Stimulated activated CD8-positive, alpha-beta memory T cell treated with anti-CD3 and anti-CD28 coated beads, Interleukin-15, amount 100 ng/mL, for 4 hours (primary cell): ENCODE results near the gene CNGB1.
"Not testable (repeated sequence)": the region's sequence is repeated elsewhere in the genome, so short reads cannot be mapped to it uniquely, and the experiment has no call there.

Experiments
- DNase-seq, 2 donors: peaks; one replicate each; pipeline ENCODE4 v3.0.0-alpha.2; 2020; ENCODE audit warnings: low read depth in 2 of 2

CNGB1 gene

GRCh38 chr16:57889111-57889510 is 81.8 kb downstream of the CNGB1 start:
- DNase-seq: no peak

- no peak for DNase-seq
Measured at GRCh38 chr16:57888128-57888527, 82.8 kb downstream of the CNGB1 start.

GRCh38 chr16:57887711-57888110 is 83.2 kb downstream of the CNGB1 start:
- no peak for DNase-seq

- DNase-seq: no peak
Measured at GRCh38 chr16:57886427-57886826, 84.5 kb downstream of the CNGB1 start.

GRCh38 chr16:57884655-57885133 is 86.2 kb downstream of the CNGB1 start:
- DNase-seq: no peak

- DNase-seq: no peak
Measured at GRCh38 chr16:57883953-57884654, 86.8 kb downstream of the CNGB1 start.

- no peak for DNase-seq
Measured at GRCh38 chr16:57883480-57883879, 87.4 kb downstream of the CNGB1 start.

GRCh38 chr16:57882792-57883191 is 88.1 kb downstream of the CNGB1 start:
- DNase-seq: no peak

GRCh38 chr16:57882206-57882605 is 88.7 kb downstream of the CNGB1 start:
- no peak for DNase-seq

GRCh38 chr16:57878586-57878985 is 92.3 kb downstream of the CNGB1 start:
- no peak for DNase-seq

- no peak for DNase-seq
Measured at GRCh38 chr16:57876210-57876609, 94.7 kb downstream of the CNGB1 start.

- no peak for DNase-seq
Measured at GRCh38 chr16:57875347-57875746, 95.6 kb downstream of the CNGB1 start.

GRCh38 chr16:57873218-57873617 is 97.7 kb downstream of the CNGB1 start:
- no peak for DNase-seq

GRCh38 chr16:57872764-57873163 is 98.2 kb downstream of the CNGB1 start:
- not testable (repeated sequence) for DNase-seq

- no peak for DNase-seq
Measured at GRCh38 chr16:57871456-57871855, 99.5 kb downstream of the CNGB1 start.

- no peak for DNase-seq
Measured at GRCh38 chr16:57870753-57871454, 100.0 kb downstream of the CNGB1 start.

GRCh38 chr16:57868913-57869520 is 101.9 kb downstream of the CNGB1 start:
- no peak for DNase-seq

- no peak for DNase-seq
Measured at GRCh38 chr16:57867000-57867561, 103.8 kb downstream of the CNGB1 start.

- DNase-seq: no peak
Measured at GRCh38 chr16:57866529-57866918, 104.4 kb downstream of the CNGB1 start.

GRCh38 chr16:57865746-57866528 is 105.0 kb downstream of the CNGB1 start:
- DNase-seq: no peak

GRCh38 chr16:57863434-57864160 is 107.3 kb downstream of the CNGB1 start:
- DNase-seq: no peak
